ENCODE results near the gene POGK.

- TF ChIP-seq POLR2A (IDR thresholded peaks at IDR 0.05; ENCODE audit: low read depth, low read length) (no peak), POLR2AphosphoS5 (IDR thresholded peaks at IDR 0.05; ENCODE audit: low read depth, low read length) (no peak)
Observed at GRCh38 chr1:166902279-166902678, 63.0 kb downstream of the POGK start.

Data from GM12891 (cell line).